ENCODE measurements around the gene DNAJC7.

DNA sequence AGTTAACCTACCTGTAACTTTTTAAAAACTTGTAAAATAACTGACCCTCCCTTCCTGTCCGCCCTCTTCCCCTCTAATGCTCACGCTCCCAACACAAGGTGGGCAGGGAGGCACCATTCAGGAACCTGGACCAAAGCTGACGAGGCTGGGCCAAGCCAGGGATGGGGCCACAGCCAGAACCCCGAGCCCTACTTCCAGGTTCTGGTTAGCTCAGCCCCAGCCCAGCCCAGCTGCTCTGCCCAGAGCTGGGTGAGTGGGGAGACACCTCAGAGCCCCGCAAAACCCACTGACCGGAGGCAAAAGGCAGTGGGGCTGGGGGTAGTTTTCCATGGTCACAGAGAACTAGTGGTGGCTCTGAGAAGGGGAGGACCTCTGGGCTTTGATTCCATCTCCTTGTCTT, 43.2 kb downstream of the DNAJC7 start:
- TF ChIP-seq, protein P1, sequence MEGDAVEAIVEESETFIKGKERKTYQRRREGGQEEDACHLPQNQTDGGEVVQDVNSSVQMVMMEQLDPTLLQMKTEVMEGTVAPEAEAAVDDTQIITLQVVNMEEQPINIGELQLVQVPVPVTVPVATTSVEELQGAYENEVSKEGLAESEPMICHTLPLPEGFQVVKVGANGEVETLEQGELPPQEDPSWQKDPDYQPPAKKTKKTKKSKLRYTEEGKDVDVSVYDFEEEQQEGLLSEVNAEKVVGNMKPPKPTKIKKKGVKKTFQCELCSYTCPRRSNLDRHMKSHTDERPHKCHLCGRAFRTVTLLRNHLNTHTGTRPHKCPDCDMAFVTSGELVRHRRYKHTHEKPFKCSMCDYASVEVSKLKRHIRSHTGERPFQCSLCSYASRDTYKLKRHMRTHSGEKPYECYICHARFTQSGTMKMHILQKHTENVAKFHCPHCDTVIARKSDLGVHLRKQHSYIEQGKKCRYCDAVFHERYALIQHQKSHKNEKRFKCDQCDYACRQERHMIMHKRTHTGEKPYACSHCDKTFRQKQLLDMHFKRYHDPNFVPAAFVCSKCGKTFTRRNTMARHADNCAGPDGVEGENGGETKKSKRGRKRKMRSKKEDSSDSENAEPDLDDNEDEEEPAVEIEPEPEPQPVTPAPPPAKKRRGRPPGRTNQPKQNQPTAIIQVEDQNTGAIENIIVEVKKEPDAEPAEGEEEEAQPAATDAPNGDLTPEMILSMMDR (IDR thresholded peaks at IDR 0.05), result no peak
- no peak for TF ChIP-seq EZH2 (IDR thresholded peaks at IDR 0.05)

Data from neural progenitor cell (in vitro differentiated cells).